ENCODE results near the gene MPZL3.

The MPZL3 gene

GRCh38 chr11:118264569-118265465, 12.7 kb upstream of the MPZL3 start:
- peak; percentile 18 for DNase-seq

DNA sequence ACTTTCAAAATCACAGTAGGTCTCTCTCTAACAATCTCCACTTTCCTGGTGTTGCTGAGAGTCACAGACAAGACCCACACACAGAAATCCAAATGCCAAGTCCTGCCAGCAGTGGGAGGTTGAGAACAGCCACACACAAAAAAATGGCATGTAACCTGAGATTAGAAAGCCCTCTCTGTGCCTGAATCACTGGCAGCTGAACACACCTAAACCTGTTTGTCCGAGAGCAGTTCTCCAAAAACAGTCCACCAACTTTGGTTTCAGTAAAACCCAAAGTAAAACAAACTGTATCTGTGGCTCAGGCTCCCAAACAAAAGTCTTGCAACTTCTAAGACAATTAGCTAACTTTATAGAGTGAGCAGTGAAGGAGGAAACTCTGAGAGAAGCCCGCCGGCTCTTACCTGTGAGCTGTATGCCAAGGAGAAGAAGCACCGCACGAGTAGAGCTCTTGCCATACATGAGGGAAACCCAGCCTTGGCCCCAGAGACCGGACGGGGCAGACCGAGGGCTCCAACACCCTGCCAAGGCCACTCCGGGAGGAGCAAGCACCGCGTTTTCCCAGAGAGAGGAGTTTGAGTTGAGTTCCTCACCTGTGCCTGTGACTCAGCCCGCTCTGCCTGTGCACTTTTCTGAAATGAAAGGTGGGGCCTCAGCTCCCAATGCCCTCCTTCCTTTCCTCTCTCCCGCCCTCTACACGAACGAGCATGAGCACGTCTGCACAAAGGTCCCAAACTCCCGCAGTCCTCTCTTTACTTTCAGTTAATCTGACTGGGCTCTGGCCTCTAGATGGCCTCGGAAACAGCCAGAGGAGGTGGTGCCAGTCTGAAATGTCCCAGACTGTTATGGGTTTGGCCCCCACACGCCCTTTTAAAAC, 11.8 kb upstream of the MPZL3 start, which contains the start of gene MPZL2:
MPZL2 (minus strand) TSS at position 603 of the 874 bp plus-strand sequence; CDS start at position 459, 144 bp downstream.
- DNase-seq: peak; percentile 74

GRCh38 chr11:118263112-118263511, 10.9 kb upstream of the MPZL3 start:
- peak; percentile 10 for DNase-seq

GRCh38 chr11:118260353-118260752, 8.2 kb upstream of the MPZL3 start:
- DNase-seq: no peak

GRCh38 chr11:118259138-118259537, 7.0 kb upstream of the MPZL3 start:
- DNase-seq: no peak

- peak; percentile 40 for DNase-seq
Measured at GRCh38 chr11:118258410-118258809, 6.2 kb upstream of the MPZL3 start.

DNA sequence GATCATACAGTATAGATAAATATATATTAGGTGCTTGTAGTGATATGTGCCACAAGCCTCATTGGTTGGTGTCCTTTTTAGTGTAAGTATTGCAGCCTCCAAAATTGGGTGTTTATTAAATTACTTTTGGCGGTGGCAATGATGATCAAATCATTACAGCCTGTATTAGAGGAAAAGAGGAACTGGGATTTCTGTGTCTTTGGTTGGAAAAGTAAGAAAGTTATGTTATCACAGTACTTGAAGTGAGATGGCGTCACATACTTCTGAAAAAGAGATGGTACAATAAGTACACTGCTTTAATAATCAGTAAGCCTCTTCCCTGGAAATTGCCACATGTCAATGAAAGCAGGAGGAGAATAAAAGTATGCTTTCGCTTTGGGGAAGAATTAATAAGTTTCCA, 523 bp upstream of the MPZL3 start:
- peak; percentile 15 for DNase-seq

DNA sequence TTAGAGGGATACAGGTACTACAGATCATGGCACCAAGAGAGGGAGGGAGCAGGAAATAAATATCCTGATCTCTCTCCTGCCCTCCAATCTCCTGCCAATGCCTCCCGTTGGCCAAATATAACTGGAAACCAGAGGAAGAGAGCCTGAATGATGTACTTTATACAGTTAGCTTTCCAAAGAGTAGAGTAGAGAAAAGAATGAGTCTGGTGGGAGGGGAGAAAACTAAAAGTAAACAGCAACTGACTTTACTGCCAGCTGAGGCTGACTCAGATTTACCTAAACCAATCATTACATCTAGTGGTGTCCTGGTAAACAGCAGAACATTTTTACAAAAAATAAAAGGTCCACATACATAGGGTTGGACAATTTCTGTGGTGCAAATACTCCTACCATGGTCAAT, 5.1 kb downstream of the MPZL3 start:
- DNase-seq: no peak

- no peak for DNase-seq
Measured at GRCh38 chr11:118245936-118246562, 6.1 kb downstream of the MPZL3 start.

DNA sequence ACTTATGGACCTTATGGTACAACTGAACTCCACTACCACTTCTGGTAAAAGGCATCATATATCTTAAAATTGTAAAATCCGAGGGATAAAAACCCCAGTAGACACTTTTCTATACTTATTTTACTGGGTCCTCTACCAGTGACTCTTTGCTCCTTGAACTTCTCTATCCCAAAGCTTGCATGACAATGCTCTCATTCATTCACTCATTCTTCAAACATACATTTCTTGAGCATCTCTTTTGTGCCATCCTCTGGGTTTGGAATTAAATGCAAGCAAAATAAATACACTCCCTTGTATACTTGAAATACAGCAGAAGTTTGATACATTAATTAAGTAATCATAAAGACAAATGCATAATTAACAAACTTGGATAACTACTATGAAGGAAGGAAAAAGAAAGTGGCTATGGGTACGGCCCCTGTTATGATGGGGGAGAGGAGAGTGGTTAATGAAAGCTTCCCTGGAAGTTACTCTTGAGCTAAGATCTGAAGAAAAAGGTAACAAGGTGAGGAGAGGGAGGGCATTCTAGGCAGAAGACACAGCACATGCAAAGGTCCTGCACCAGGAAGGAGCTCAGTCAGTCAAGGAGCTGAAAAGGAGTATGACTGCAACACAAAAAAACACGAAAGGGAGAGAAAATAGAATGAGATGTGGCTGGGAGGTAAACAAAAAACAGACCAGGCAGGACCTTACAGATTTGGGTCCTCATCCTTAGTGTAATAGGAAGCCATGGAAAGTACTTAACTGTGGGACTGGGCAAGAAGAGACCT, 8.0 kb downstream of the MPZL3 start:
- no peak for DNase-seq

GRCh38 chr11:118243161-118243560, 9.0 kb downstream of the MPZL3 start:
- no peak for DNase-seq

DNA sequence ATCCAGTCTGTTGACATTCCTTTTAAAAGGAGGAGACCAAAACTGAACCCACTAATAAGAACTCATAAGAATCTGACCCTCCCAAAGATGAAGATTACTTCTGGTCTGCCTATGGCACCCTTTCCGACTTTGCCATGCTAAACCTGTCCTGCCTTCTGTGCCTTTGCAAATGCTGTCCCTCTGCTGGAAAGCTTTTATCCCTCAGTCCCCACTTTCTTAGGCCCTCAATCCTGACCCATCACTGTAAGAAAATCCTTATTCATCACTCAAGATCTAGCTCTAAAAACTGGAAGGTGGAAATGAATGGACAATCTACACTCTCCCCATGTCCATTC, 10.4 kb downstream of the MPZL3 start:
- DNase-seq: no peak

GRCh38 chr11:118240999-118241763, 11.0 kb downstream of the MPZL3 start:
- DNase-seq: no peak

DNA sequence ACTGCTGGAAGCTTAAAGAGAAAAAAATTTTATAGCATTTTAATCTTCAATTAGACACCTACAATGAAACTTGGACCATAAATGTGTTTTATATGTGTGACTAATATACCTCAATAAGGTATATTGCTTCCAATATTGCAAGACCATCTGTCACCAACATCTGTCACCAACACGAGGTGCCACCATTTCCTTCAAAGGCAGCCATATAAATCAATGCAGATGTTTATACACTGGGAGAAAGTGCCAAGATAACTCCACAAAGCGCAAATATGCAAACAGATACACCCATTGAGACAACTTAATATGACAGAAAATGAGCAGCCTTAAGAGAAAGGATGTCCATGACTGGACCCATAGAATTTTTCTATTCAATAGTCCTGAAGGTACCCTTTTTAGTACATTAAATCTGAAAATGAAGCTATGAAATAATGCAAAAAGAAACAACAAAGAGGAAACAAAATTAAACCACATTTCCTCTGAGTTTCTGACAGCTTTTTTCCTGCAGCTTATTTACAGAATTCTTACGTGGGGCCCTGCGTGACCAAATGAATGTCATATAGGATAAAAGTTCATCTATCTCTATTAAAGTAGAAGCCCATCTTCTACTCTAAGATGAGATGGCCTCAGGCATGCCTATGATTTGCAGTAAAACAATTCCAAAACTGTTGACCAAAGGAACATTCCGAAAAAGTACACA, 12.5 kb downstream of the MPZL3 start:
- peak; percentile 71 for DNase-seq

DNA sequence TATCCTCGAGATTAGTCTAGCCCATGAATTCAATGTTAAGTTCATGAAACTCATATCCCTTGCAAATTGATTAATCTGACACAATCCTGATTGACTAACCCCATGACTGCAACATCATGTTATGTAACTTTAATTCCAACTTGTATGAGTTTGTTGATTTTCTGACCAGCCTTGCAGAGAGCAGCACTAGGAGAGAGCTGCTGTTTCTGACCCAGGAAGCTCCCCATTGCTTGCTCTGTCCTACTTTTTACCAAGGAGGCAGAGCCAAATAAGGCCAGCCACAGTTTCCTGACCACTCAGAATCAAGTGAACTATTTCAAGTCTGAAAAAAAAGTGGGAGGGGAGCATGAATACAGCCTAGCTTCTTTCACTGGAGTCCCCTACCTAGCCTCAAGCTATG, 13.2 kb downstream of the MPZL3 start:
- DNase-seq: peak; percentile 64

- DNase-seq: no peak
Measured at GRCh38 chr11:118238421-118238820, 13.7 kb downstream of the MPZL3 start.

DNA sequence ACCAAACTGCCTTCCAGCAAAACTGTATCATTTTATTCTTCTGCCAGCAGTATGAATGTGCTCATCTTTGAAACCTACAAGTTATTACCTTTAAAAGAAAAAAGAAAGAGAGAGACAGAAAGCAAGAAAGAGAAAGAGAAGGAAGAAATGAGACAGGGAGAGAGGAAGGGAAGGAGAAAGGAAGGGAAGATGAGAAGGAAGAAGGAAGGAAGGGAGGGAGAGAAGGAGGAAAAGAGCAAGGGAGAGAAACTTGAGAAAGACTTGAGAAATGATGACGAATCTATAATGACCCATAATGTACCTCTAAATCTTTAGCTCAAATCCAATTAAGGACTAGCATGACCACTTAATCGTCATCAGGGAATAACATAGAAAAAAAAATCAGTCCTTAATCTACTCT, 16.0 kb downstream of the MPZL3 start:
- DNase-seq: no peak

GRCh38 chr11:118234833-118235232, 17.3 kb downstream of the MPZL3 start:
- DNase-seq: no peak

- no peak for DNase-seq
Measured at GRCh38 chr11:118233850-118234249, 18.3 kb downstream of the MPZL3 start.

DNA sequence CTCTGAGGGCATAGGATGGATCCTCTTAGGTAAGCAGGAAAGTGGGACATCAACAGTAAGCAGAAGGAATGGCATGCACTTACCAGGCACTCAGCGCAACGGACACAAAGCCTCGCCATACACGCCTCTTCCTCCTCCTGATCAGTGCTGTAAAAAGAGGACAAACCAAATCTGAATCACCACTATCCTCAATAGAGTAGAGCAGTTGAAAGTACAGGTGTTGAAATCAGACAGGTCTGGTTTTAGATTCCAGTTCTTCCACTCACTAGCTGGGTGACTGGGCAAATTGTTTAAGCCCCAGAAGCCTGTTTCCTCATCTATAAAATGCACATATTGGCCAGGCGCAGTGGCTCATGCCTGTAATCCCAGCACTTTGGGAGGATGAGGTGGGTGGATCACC, 18.8 kb downstream of the MPZL3 start:
- no peak for DNase-seq

DNA sequence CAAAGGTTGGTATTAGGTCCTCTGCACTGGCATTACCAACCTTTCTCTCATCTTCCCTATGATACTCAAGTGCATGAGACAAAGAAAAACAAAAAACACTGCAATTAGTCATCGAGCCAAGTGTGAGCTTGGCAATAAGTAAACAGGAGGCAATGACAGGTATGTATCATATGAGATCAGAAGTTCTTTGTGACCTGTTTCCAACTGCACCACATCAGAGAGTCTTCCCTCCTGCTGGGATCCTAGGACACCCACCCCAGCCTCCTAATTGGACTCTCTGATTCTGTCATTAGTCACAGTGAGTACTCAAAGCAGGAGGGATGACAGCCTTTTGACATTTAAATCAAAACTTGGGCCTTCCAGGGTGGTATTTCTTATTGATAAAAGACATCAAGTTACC, 19.5 kb downstream of the MPZL3 start:
- DNase-seq: no peak
